Measurements from ENCODE around the gene DNAL1.

DNA sequence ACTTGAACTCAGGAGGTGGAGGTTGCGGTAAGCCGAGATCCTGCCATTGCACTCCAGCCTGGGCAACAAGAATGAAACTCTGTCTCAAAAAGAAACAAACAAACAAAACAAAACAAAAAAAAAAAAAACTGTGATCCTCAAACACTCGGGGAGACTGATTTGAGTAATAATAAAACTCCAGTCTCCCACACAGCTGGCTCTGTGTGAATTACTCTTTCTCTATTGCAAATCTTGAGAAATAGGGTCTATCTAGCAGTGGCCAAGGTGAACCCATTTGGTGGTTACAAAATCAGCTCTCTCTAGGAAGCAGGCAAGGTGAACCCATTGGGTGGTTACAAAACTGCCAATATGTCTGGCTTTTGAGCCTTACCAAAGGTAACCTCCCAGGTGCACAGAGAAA, 38.5 kb upstream of the DNAL1 start:
- TF ChIP-seq POLR2A (IDR thresholded peaks at IDR 0.05): no peak
- TF ChIP-seq, protein P1, sequence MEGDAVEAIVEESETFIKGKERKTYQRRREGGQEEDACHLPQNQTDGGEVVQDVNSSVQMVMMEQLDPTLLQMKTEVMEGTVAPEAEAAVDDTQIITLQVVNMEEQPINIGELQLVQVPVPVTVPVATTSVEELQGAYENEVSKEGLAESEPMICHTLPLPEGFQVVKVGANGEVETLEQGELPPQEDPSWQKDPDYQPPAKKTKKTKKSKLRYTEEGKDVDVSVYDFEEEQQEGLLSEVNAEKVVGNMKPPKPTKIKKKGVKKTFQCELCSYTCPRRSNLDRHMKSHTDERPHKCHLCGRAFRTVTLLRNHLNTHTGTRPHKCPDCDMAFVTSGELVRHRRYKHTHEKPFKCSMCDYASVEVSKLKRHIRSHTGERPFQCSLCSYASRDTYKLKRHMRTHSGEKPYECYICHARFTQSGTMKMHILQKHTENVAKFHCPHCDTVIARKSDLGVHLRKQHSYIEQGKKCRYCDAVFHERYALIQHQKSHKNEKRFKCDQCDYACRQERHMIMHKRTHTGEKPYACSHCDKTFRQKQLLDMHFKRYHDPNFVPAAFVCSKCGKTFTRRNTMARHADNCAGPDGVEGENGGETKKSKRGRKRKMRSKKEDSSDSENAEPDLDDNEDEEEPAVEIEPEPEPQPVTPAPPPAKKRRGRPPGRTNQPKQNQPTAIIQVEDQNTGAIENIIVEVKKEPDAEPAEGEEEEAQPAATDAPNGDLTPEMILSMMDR (IDR thresholded peaks at IDR 0.05): no peak
- no peak for TF ChIP-seq POLR2AphosphoS5 (IDR thresholded peaks at IDR 0.05)

All from prostate gland (tissue), 2 donors.